MCF 10A (cell line): ENCODE data around the gene CRKL. TPM values are rescaled to one million over a fixed set of nuclear protein-coding genes. Genes with fewer than 3 reads are reported as not detected.

Source experiments
- BruUV-seq: library from RNA; stranded (reverse); fragments of 400-500 nt; replicated peaks from 2 replicates; lab custom pipeline; 2021; lab: Mats Ljungman, UMichigan
- CTCF ChIA-PET: fragments of 300-600 bp; sonication (Branson Sonifier 250); formaldehyde crosslinking; extraction: SDS; loops from one replicate; lab custom pipeline; 2021; ENCODE audit warnings: antibody characterized with exemption, inconsistent platforms; lab: Yijun Ruan, JAX
- POLR2A ChIA-PET: fragments of 300-600, 350-650 bp; sonication (Branson Sonifier 250); formaldehyde crosslinking; extraction: SDS; loops from one replicate; lab custom pipeline; 2020; ENCODE audit warnings: antibody characterized with exemption, inconsistent platforms; lab: Yijun Ruan, JAX
- DNase-seq: peaks from one replicate; pipeline ENCODE4 v3.0.0-alpha.2; 2018; ENCODE audit not compliant: unreplicated experiment
- H3K27ac Mint-ChIP-seq: one replicate; pipeline ENCODE4 v1.8.0; 2022; ENCODE audit warnings: mild to moderate bottlenecking, low read depth, mixed read lengths; ENCODE audit not compliant: unreplicated experiment
- H3K27me3 Mint-ChIP-seq: one replicate; pipeline ENCODE4 v1.8.0; 2022; ENCODE audit warnings: mixed read lengths; ENCODE audit not compliant: insufficient read depth, unreplicated experiment
- H3K36me3 Mint-ChIP-seq: one replicate; pipeline ENCODE4 v1.8.0; 2022; ENCODE audit warnings: mild to moderate bottlenecking, moderate library complexity, mixed read lengths; ENCODE audit not compliant: insufficient read depth, unreplicated experiment
- H3K4me1 Mint-ChIP-seq: one replicate; pipeline ENCODE4 v1.8.0; 2022; ENCODE audit warnings: mixed read lengths; ENCODE audit not compliant: insufficient read depth, unreplicated experiment
- H3K4me3 Mint-ChIP-seq: one replicate; pipeline ENCODE4 v1.8.0; 2022; ENCODE audit warnings: mild to moderate bottlenecking, moderate library complexity, mixed read lengths; ENCODE audit not compliant: unreplicated experiment
- H3K9me3 Mint-ChIP-seq: one replicate; pipeline ENCODE4 v1.8.0; 2022; ENCODE audit warnings: mixed read lengths; ENCODE audit not compliant: unreplicated experiment
- intact Hi-C: fragments of 100-400 bp; cut with micrococcal nuclease; formaldehyde crosslinking; loops from 2 replicates; pipeline ENCODE4 v1.14.1; 2022
- total RNA-seq: library from RNA; stranded (reverse); gene quantifications from 2 replicates; pipeline ENCODE4 v1.2.3, GENCODE V29; 2022
- TF ChIP-seq, protein P1 (sequence below): fragments of 200-600 bp; IDR thresholded peaks from one replicate; pipeline ENCODE4 v1.8.0; 2022; ENCODE audit warnings: antibody characterized with exemption, mild to moderate bottlenecking; ENCODE audit not compliant: unreplicated experiment

Gene CRKL
- total RNA-seq, 1 experiment from 2014 or later, result 74.0 TPM

DNA sequence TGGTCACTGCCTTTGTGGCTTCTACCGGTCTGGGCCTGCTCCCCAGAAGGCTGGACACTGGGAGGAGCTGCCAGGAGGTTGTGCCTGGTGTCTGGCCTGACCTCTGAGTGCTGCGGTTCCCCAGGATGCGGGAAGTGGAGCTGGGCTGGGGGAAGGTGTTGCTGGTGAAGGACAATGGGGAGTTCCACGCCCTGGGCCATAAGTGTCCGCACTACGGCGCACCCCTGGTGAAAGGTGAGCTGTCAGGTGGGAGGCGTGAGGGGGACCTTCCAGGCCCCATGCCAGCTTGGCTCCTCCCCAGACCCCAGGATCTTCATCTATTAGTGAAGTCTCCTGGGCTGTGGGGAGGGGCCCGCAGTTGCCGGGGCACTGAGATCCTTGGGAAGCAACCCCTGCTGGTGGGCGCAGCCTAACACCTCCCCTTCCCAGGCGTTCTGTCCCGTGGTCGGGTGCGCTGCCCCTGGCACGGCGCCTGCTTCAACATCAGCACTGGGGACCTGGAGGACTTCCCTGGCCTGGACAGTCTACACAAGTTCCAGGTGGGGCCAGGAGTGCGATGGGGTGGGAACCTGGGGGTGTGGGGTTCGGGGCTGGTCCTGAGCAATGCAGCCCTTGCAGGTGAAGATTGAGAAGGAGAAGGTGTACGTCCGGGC is 56.6 kb downstream of the CRKL start:
- no peak overlapping the region for H3K4me3 Mint-ChIP-seq
- intact Hi-C loops, result no loop called here
- peaks cover 6% of the 10 kb centered on the region for H3K36me3 Mint-ChIP-seq
- DNase-seq, result no peak
- no peaks in the 10 kb centered on the region for H3K4me1 Mint-ChIP-seq
- no TSS peak for BruUV-seq
- POLR2A ChIA-PET, result no interaction called here
- TF ChIP-seq, protein P1, sequence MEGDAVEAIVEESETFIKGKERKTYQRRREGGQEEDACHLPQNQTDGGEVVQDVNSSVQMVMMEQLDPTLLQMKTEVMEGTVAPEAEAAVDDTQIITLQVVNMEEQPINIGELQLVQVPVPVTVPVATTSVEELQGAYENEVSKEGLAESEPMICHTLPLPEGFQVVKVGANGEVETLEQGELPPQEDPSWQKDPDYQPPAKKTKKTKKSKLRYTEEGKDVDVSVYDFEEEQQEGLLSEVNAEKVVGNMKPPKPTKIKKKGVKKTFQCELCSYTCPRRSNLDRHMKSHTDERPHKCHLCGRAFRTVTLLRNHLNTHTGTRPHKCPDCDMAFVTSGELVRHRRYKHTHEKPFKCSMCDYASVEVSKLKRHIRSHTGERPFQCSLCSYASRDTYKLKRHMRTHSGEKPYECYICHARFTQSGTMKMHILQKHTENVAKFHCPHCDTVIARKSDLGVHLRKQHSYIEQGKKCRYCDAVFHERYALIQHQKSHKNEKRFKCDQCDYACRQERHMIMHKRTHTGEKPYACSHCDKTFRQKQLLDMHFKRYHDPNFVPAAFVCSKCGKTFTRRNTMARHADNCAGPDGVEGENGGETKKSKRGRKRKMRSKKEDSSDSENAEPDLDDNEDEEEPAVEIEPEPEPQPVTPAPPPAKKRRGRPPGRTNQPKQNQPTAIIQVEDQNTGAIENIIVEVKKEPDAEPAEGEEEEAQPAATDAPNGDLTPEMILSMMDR, result no peak
- no peaks in the 10 kb centered on the region for H3K27me3 Mint-ChIP-seq
- CTCF ChIA-PET, result interaction anchor here (0.6 to 1.7 kb wide), 3 partner anchors 25 to 92 kb away, joined by 3 read pairs; no protein-coding TSS in a partner anchor
- peaks cover 2% of the 10 kb centered on the region for H3K9me3 Mint-ChIP-seq
- no peak overlapping the region for H3K27ac Mint-ChIP-seq

DNA sequence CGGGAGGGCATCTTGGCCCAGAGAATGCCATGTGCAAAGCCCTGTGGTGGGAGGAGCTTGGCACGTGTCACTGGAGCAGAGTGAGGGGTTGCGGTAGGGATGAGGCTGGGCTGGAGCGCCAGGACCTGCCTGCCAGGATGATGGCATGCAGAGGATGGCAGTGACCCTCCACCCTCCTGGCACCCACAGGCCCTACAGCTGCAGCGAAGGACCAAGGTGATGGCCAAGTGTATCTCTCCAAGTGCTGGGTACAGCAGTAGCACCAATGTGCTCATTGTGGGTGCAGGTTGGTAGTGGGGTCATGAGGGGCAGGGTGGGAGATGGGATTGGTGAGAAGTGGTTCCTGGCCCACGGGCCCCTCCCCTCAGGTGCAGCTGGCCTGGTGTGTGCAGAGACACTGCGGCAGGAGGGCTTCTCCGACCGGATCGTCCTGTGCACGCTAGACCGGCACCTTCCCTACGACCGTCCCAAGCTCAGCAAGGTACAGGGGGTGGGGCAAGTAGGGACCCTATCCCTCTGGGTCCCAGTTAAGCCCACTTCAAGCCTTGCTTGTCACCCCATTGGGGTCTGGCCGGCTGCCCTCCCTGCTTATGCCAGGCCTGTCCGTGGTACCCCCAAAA is 57.2 kb downstream of the CRKL start:
- no TSS peak for BruUV-seq
- CTCF ChIA-PET, result interaction anchor here (0.6 to 1.7 kb wide), 3 partner anchors 28 to 99 kb away, joined by 3 read pairs; no protein-coding TSS in a partner anchor
- H3K9me3 Mint-ChIP-seq, result peaks cover 8% of the 10 kb centered on the region
- H3K36me3 Mint-ChIP-seq, result peaks cover 6% of the 10 kb centered on the region
- H3K27me3 Mint-ChIP-seq, result no peaks in the 10 kb centered on the region
- H3K27ac Mint-ChIP-seq, result no peak overlapping the region
- no peak for DNase-seq
- intact Hi-C loops, result no loop called here
- POLR2A ChIA-PET, result no interaction called here
- TF ChIP-seq, protein P1, result no peak
- no peaks in the 10 kb centered on the region for H3K4me1 Mint-ChIP-seq
- H3K4me3 Mint-ChIP-seq, result no peak overlapping the region

GRCh38 chr22:20975541-20976290 is 58.5 kb downstream of the CRKL start:
- BruUV-seq, result no TSS peak
- peaks cover 6% of the 10 kb centered on the region for H3K36me3 Mint-ChIP-seq
- no peaks in the 10 kb centered on the region for H3K4me1 Mint-ChIP-seq
- H3K9me3 Mint-ChIP-seq, result peaks cover 8% of the 10 kb centered on the region
- TF ChIP-seq, protein P1, result no peak
- DNase-seq, result no peak
- POLR2A ChIA-PET, result interaction anchor here (0.6 kb wide), 1 partner anchor 90 kb away, joined by 3 read pairs; no protein-coding TSS in a partner anchor
- no peaks in the 10 kb centered on the region for H3K27me3 Mint-ChIP-seq
- no peak overlapping the region for H3K27ac Mint-ChIP-seq
- intact Hi-C loops, result no loop called here
- H3K4me3 Mint-ChIP-seq, result no peak overlapping the region
- CTCF ChIA-PET, result interaction anchor here (1.6 kb wide), 1 partner anchor 14 kb away, joined by 5 read pairs; no protein-coding TSS in a partner anchor
